Stimulated activated CD4-positive, alpha-beta T cell treated with anti-CD3 and anti-CD28 coated beads, Interleukin-12 subunit alpha, Interleukin-12 subunit beta, amount 100 ng/mL, for 48 hours (primary cell): ENCODE results near the gene CDH6.

ENCODE experiments used
- DNase-seq, 3 donors: peaks; one replicate each; pipeline ENCODE4 v3.0.0-alpha.2; 2020; ENCODE audit warnings: low read depth in 2 of 3, low spot score in 1 of 3

Gene CDH6

GRCh38 chr5:31197183-31197582 lies 3.7 kb downstream of the CDH6 start:
- no peak for DNase-seq

GRCh38 chr5:31204958-31205357 lies 11.5 kb downstream of the CDH6 start:
- DNase-seq = no peak

GRCh38 chr5:31208043-31208442 lies 14.6 kb downstream of the CDH6 start:
- no peak for DNase-seq

- DNase-seq = no peak
Observed at GRCh38 chr5:31209334-31209733, 15.8 kb downstream of the CDH6 start.

GRCh38 chr5:31211098-31211497 lies 17.6 kb downstream of the CDH6 start:
- DNase-seq = no peak

GRCh38 chr5:31213257-31213656 lies 19.8 kb downstream of the CDH6 start:
- DNase-seq = no peak

- no peak for DNase-seq
Observed at GRCh38 chr5:31213705-31214121, 20.2 kb downstream of the CDH6 start.

GRCh38 chr5:31214229-31214628 lies 20.7 kb downstream of the CDH6 start:
- no peak for DNase-seq

GRCh38 chr5:31215236-31215635 lies 21.8 kb downstream of the CDH6 start:
- DNase-seq = no peak

GRCh38 chr5:31217446-31217845 lies 24.0 kb downstream of the CDH6 start:
- no peak for DNase-seq

GRCh38 chr5:31218978-31219377 lies 25.5 kb downstream of the CDH6 start:
- no peak for DNase-seq

GRCh38 chr5:31221001-31221400 lies 27.5 kb downstream of the CDH6 start:
- no peak for DNase-seq

- DNase-seq = no peak
Observed at GRCh38 chr5:31225118-31225517, 31.6 kb downstream of the CDH6 start.

GRCh38 chr5:31225613-31226012 lies 32.1 kb downstream of the CDH6 start:
- no peak for DNase-seq

GRCh38 chr5:31226651-31227050 lies 33.2 kb downstream of the CDH6 start:
- no peak for DNase-seq

- no peak for DNase-seq
Observed at GRCh38 chr5:31229266-31229665, 35.8 kb downstream of the CDH6 start.

- DNase-seq = no peak
Observed at GRCh38 chr5:31231177-31231838, 37.8 kb downstream of the CDH6 start.

GRCh38 chr5:31232273-31232888 lies 38.9 kb downstream of the CDH6 start:
- peak in 1 of 3 donors; percentile 5 for DNase-seq

GRCh38 chr5:31235381-31235780 lies 41.9 kb downstream of the CDH6 start:
- no peak for DNase-seq

- DNase-seq = no peak
Observed at GRCh38 chr5:31236339-31236738, 42.9 kb downstream of the CDH6 start.

- no peak for DNase-seq
Observed at GRCh38 chr5:31237174-31237573, 43.7 kb downstream of the CDH6 start.

GRCh38 chr5:31238497-31238896 lies 45.0 kb downstream of the CDH6 start:
- DNase-seq = no peak

- DNase-seq = no peak
Observed at GRCh38 chr5:31244921-31245320, 51.4 kb downstream of the CDH6 start.
